C4-2B (cell line): ENCODE measurements around the gene KCNJ6.

Experiments used
- H3K27ac ChIP-seq: fragments of 450-650 bp; 2 replicates; pipeline ENCODE4 v1.5.1; 2017
- ZFX ChIP-seq: fragments of 450-650 bp; IDR thresholded peaks from 2 replicates; pipeline ENCODE4 v1.6.1; 2017
- TF ChIP-seq, protein P1 (sequence below): fragments of 450-650 bp; conservative IDR thresholded peaks from 2 replicates; pipeline ENCODE4 v1.5.1; 2017; ENCODE audit warnings: mild to moderate bottlenecking

The KCNJ6 gene

GRCh38 chr21:37821092-37821491 lies 95.2 kb downstream of the KCNJ6 start:
- TF ChIP-seq, protein P1, sequence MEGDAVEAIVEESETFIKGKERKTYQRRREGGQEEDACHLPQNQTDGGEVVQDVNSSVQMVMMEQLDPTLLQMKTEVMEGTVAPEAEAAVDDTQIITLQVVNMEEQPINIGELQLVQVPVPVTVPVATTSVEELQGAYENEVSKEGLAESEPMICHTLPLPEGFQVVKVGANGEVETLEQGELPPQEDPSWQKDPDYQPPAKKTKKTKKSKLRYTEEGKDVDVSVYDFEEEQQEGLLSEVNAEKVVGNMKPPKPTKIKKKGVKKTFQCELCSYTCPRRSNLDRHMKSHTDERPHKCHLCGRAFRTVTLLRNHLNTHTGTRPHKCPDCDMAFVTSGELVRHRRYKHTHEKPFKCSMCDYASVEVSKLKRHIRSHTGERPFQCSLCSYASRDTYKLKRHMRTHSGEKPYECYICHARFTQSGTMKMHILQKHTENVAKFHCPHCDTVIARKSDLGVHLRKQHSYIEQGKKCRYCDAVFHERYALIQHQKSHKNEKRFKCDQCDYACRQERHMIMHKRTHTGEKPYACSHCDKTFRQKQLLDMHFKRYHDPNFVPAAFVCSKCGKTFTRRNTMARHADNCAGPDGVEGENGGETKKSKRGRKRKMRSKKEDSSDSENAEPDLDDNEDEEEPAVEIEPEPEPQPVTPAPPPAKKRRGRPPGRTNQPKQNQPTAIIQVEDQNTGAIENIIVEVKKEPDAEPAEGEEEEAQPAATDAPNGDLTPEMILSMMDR = no peak
- TF ChIP-seq ZFX = no peak
- H3K27ac ChIP-seq = no peak overlapping the region

DNA sequence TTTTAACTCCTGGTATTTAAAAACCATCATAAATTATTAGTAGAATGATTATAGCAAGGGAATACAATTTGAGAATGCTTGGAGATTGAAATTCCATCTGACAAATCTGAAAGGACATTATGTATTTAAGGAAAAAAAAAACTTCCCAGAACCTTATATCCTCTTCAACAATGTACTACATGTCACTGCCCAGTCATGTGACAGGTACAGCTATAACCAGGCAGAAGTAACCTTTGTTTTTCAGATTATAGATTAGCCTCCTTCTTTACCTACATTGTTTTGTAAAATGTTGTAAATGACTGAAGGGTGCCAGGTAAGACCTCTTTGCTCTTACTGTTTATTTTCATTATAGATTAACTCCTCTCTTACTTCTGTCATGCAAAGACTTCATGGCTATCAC lies 96.9 kb downstream of the KCNJ6 start:
- no peak for TF ChIP-seq ZFX
- TF ChIP-seq, protein P1 = no peak
- no peak overlapping the region for H3K27ac ChIP-seq

DNA sequence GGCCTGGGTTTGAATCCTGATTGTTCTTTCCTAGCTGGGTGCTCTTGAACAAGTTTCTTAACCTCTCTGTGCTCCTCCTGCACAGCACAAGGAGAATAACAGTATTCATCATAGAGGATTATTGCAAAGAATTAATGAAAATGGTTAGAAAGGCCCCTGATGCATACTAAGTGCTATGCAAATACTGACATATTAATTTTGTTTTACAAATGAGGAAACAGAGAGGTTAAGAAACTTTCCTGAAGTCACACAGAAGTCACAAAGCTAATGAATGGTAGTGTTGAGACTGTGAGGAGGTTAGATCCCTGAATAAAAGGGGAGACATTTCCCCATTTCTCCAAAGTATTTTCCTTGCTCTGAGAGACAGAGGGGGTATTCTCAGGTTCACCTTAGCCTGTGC lies 99.0 kb downstream of the KCNJ6 start:
- no peak overlapping the region for H3K27ac ChIP-seq
- TF ChIP-seq, protein P1 = no peak
- TF ChIP-seq ZFX = no peak

DNA sequence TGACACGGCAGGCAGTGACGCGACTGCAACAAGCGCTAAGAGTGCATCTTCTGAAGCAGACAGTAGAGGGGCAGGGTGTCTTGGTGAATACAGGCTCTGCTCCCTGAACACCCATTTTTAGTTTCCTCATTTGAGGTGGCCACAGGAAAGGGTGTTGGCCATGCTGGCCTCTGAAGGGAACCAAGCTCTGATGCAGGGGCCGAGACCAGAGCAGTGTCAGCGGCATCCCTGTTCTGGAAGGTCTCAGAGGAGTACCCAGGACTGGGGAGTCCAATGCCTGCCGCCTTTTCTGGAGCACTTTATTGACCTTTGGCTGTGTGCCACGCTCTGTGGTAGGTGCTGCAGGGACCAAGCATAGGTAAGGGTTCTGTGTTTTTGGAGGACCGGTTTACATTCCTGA lies 100.4 kb downstream of the KCNJ6 start:
- no peak for TF ChIP-seq ZFX
- no peak overlapping the region for H3K27ac ChIP-seq

- TF ChIP-seq, protein P1 = no peak
- TF ChIP-seq ZFX = no peak
Observed at GRCh38 chr21:37811711-37812110, 104.5 kb downstream of the KCNJ6 start.

GRCh38 chr21:37808261-37808660 lies 108.0 kb downstream of the KCNJ6 start:
- H3K27ac ChIP-seq = no peak overlapping the region
- TF ChIP-seq ZFX = no peak
- TF ChIP-seq, protein P1 = no peak

More at GRCh38 chr21:37811711-37812110, 104.5 kb downstream of the KCNJ6 start:
- H3K27ac ChIP-seq = no peak overlapping the region

DNA sequence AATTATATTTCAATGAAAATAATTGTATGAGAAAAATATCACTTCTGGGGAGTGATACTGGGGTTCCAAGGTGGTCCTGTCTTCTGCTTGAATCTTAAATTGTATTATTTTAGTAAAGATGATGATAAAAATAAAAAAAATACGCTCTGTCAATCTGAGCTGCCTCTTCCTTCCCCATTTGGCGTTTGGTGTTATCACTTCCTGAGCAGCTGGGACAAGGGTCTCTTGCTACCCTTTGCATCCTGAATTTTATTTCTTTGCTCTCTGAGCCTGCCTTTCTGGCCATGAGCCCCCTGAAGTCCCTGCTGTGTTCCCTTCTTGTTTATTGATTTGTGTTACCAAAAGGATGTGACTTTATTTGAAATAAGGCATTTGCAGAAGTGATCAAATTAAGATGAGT lies 111.0 kb downstream of the KCNJ6 start:
- TF ChIP-seq ZFX = no peak
- no peak overlapping the region for H3K27ac ChIP-seq

- no peak overlapping the region for H3K27ac ChIP-seq
- TF ChIP-seq ZFX = no peak
- TF ChIP-seq, protein P1 = no peak
Observed at GRCh38 chr21:37804001-37804400, 112.3 kb downstream of the KCNJ6 start.
